ENCODE data around the gene DESI1. TPM values are rescaled to one million over a fixed set of nuclear protein-coding genes. Genes with fewer than 3 reads are reported as not detected.
A peak's percentile ranks its signal among the peaks of the same experiment; 100 is the strongest.
"Not testable (repeated sequence)": the region's sequence is repeated elsewhere in the genome, so short reads cannot be mapped to it uniquely, and the experiment has no call there.

Gene DESI1
- total RNA-seq, 8 experiments from 2014 or later, result 25.7 to 60.9 (median 34.1) TPM

DNA sequence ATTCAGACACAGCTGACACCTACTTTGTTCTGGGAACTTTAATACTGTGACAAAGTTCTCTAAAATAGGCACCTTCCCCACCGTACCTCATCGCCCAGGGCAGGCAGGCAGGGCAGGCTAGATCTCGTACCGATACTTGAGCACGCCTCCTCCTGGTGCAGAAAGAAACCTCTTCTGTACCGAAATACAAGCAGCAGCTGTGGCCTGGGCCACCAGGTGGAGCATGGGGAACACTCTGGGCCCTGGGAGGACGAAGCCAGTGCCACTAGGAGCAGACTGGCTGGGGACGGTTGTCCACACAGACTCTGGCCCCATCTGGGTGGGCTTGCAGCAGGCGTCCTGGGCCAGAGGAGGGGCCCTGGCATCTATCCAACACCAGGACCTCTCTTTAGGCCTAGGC is 44.0 kb downstream of the DESI1 start:
- peak; percentile 39 to 92 (median 53) for ATAC-seq (replicated peaks in 6 of 8)
- H3K27ac ChIP-seq, result peak overlapping the region in 1 of 2 donors; percentile 41
- H3K4me3 ChIP-seq, result no peak overlapping the region
- in situ Hi-C loops (cut with MboI; ENCODE audit: low pct_unique_long_range_greater_than_20kb in 2 of 9, low sequenced_read_pairs in 9 of 9, unreplicated experiment in 9 of 9), result no loop called here
- no peaks in the 10 kb centered on the region for H3K4me1 ChIP-seq (replicated peaks in 1 of 2)
- 54 to 100% (median 75%) methylated on average over 1 to 5 of the region's 9 CpGs; no CpG with 5 or more reads in 4 of the 10 experiments for WGBS, 10 experiments

GRCh38 chr22:41575533-41575932 is 45.3 kb downstream of the DESI1 start:
- Histone ChIP-seq H3K4me3 (no peak overlapping the region), H3K27ac (no peak overlapping the region), H3K4me1 (replicated peaks in 1 of 2) (no peaks in the 10 kb centered on the region)
- in situ Hi-C loops (cut with MboI; ENCODE audit: low pct_unique_long_range_greater_than_20kb in 2 of 9, low sequenced_read_pairs in 9 of 9, unreplicated experiment in 9 of 9), result no loop called here
- peak in 3 of 8 experiments; percentile 8 to 16 (median 10) for ATAC-seq (replicated peaks in 6 of 8)
- 40% methylated on average over 1 of the region's 15 CpGs; no CpG with 5 or more reads in 9 of the 10 experiments for WGBS, 10 experiments

DNA sequence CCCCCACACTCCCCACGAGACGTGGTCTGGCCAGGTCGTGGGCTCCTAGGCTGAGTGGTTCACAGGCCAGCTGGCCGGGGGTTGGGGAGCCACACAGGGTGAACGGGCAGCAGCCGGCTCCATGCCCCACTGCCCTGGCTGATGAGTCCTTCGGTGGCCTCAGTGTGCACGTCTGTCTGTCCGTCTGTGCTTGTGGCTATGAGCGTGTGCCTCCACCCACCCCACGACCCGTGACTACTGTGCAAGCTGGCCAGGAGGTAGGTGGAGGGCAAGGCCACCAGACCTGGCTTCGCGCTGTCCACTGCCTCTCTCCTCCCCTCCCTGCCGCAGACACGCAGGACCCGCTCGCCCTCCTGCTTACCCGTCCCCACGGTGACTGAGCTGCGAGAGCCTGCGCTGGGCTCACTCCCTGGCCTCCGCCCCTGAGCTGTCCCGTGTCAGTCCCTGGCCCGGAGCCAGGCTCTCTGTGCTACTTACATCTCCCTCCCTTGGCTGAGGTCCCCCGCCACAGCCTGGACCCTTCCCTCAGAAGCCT is 45.9 kb downstream of the DESI1 start:
- ATAC-seq (replicated peaks in 6 of 8), result peak; percentile 32 to 79 (median 46)
- in situ Hi-C loops (cut with MboI; ENCODE audit: low pct_unique_long_range_greater_than_20kb in 2 of 9, low sequenced_read_pairs in 9 of 9, unreplicated experiment in 9 of 9), result no loop called here
- 45 to 69% (median 56%) methylated on average over 4 to 5 of the region's 26 CpGs; no CpG with 5 or more reads in 7 of the 10 experiments for WGBS, 10 experiments
- H3K4me1 ChIP-seq (replicated peaks in 1 of 2), result peaks cover under 1 to 2% of the 10 kb centered on the region in 2 donors
- no peak overlapping the region for H3K4me3 ChIP-seq
- H3K27ac ChIP-seq, result no peak overlapping the region

DNA sequence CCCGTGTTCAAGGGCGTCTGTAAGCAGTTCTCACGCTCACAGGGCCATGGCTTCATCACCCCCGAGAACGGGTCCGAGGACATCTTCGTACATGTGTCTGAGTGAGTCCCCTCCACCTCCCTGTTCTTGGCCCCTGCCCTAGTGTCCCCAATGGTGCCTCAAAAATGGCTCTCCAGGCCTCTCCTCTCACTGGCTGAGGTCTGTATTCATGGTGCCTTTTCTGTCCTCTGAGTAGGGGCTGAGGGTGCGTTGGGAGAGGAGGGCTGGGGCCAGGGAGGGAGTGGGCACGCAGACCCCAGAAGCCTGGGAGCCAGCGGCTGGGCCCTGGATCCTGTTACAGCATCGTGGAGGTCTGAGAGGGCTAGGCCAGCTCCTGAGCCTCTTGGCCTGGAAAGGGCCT is 47.2 kb downstream of the DESI1 start:
- no peak for ATAC-seq (replicated peaks in 6 of 8)
- 60 to 100% (median 96%) methylated on average over 1 to 5 of the region's 11 CpGs; no CpG with 5 or more reads in 7 of the 10 experiments for WGBS, 10 experiments
- no peak overlapping the region for H3K4me3 ChIP-seq
- no peak overlapping the region for H3K27ac ChIP-seq
- in situ Hi-C loops (cut with MboI; ENCODE audit: low pct_unique_long_range_greater_than_20kb in 2 of 9, low sequenced_read_pairs in 9 of 9, unreplicated experiment in 9 of 9), result no loop called here
- peaks cover 13 to 14% of the 10 kb centered on the region in 2 donors for H3K4me1 ChIP-seq (replicated peaks in 1 of 2)

- ATAC-seq (replicated peaks in 6 of 8); H3K4me3 ChIP-seq; in situ Hi-C loops (cut with MboI; ENCODE audit: low pct_unique_long_range_greater_than_20kb in 2 of 9, low sequenced_read_pairs in 9 of 9, unreplicated experiment in 9 of 9); H3K27ac ChIP-seq: not testable (repeated sequence)
- peaks cover 16 to 19% of the 10 kb centered on the region in 2 donors for H3K4me1 ChIP-seq (replicated peaks in 1 of 2)
- WGBS, 10 experiments, result 100% methylated on average over 1 of the region's 3 CpGs; no CpG with 5 or more reads in 9 of the 10 experiments
These were observed 48.5 kb downstream of the DESI1 start for GRCh38 chr22:41572305-41572704.

GRCh38 chr22:41571786-41572185 is 49.1 kb downstream of the DESI1 start:
- Histone ChIP-seq H3K4me3 (no peak overlapping the region), H3K4me1 (replicated peaks in 1 of 2) (peaks cover 16 to 19% of the 10 kb centered on the region in 2 donors), H3K27ac (no peak overlapping the region)
- no peak for ATAC-seq (replicated peaks in 6 of 8)
- 100% methylated on average over 1 to 2 of the region's 14 CpGs; no CpG with 5 or more reads in 8 of the 10 experiments for WGBS, 10 experiments
- in situ Hi-C loops (cut with MboI; ENCODE audit: low pct_unique_long_range_greater_than_20kb in 2 of 9, low sequenced_read_pairs in 9 of 9, unreplicated experiment in 9 of 9), result no loop called here

- H3K4me3 ChIP-seq, result no peak overlapping the region
- no peak for ATAC-seq (replicated peaks in 6 of 8)
- H3K4me1 ChIP-seq (replicated peaks in 1 of 2), result peaks cover 16 to 26% of the 10 kb centered on the region in 2 donors
- WGBS, 10 experiments, result 76% methylated on average over 2 of the region's 3 CpGs; no CpG with 5 or more reads in 9 of the 10 experiments
- H3K27ac ChIP-seq, result peak overlapping the region in 1 of 2 donors; percentile 25
- in situ Hi-C loops (cut with MboI; ENCODE audit: low pct_unique_long_range_greater_than_20kb in 2 of 9, low sequenced_read_pairs in 9 of 9, unreplicated experiment in 9 of 9), result no loop called here
These were observed 50.6 kb downstream of the DESI1 start for GRCh38 chr22:41570221-41570620.

- 9 to 70% (median 60%) methylated on average over 1 to 4 of the region's 7 CpGs; no CpG with 5 or more reads in 5 of the 10 experiments for WGBS, 10 experiments
- in situ Hi-C loops (cut with MboI; ENCODE audit: low pct_unique_long_range_greater_than_20kb in 2 of 9, low sequenced_read_pairs in 9 of 9, unreplicated experiment in 9 of 9), result no loop called here
- Histone ChIP-seq H3K27ac (peak overlapping the region; percentile 58 to 66), H3K4me3 (no peak overlapping the region), H3K4me1 (replicated peaks in 1 of 2) (peaks cover 16 to 26% of the 10 kb centered on the region in 2 donors)
- ATAC-seq (replicated peaks in 6 of 8), result peak in 5 of 8 experiments; percentile 77 to 93 (median 87)
These were observed 52.0 kb downstream of the DESI1 start for GRCh38 chr22:41568811-41569210.

- H3K4me3 ChIP-seq, result no peak overlapping the region
- WGBS, 10 experiments, result 20 to 100% (median 90%) methylated on average over 1 to 3 of the region's 3 CpGs; no CpG with 5 or more reads in 5 of the 10 experiments
- H3K4me1 ChIP-seq (replicated peaks in 1 of 2), result peaks cover 25 to 35% of the 10 kb centered on the region in 2 donors
- no peak for ATAC-seq (replicated peaks in 6 of 8)
- in situ Hi-C loops (cut with MboI; ENCODE audit: low pct_unique_long_range_greater_than_20kb in 2 of 9, low sequenced_read_pairs in 9 of 9, unreplicated experiment in 9 of 9), result no loop called here
- no peak overlapping the region for H3K27ac ChIP-seq
These were observed 53.4 kb downstream of the DESI1 start for GRCh38 chr22:41567512-41567768.

GRCh38 chr22:41565403-41566054 is 55.3 kb downstream of the DESI1 start:
- no peak overlapping the region for H3K27ac ChIP-seq
- in situ Hi-C loops (cut with MboI; ENCODE audit: low pct_unique_long_range_greater_than_20kb in 2 of 9, low sequenced_read_pairs in 9 of 9, unreplicated experiment in 9 of 9), result no loop called here
- ATAC-seq (replicated peaks in 6 of 8), result peak in 4 of 8 experiments; percentile 3 to 87 (median 62)

DNA sequence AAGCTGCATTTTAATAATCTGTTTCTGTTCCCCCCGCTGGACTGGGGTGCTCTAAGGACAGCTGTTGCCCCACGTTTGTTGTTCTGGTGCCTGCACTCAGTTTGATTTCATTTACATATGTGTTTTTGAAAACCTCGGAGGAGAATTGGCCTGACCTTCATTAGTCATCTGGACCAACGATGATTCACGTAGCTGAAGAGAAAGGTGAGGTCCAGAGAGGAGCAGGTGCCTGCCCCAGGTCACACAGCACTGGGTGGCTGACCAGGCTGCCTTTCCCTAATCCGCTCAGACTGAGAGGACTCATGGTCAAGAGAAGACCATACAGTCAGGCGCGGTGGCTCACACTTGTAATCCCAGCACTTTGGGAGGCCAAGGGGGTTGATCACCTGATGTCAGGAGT is 56.3 kb downstream of the DESI1 start:
- no peak for ATAC-seq (replicated peaks in 6 of 8)
- Histone ChIP-seq H3K4me1 (replicated peaks in 1 of 2) (peaks cover 38 to 58% of the 10 kb centered on the region in 2 donors), H3K4me3 (no peak overlapping the region), H3K27ac (no peak overlapping the region)
- WGBS, 10 experiments, result 82 to 97% (median 91%) methylated on average over 2 to 7 of the region's 8 CpGs; no CpG with 5 or more reads in 4 of the 10 experiments
- in situ Hi-C loops (cut with MboI; ENCODE audit: low pct_unique_long_range_greater_than_20kb in 2 of 9, low sequenced_read_pairs in 9 of 9, unreplicated experiment in 9 of 9), result no loop called here

More at GRCh38 chr22:41565403-41566054, 55.3 kb downstream of the DESI1 start:
- peaks cover 34 to 54% of the 10 kb centered on the region in 2 donors for H3K4me1 ChIP-seq (replicated peaks in 1 of 2)
- no peak overlapping the region for H3K4me3 ChIP-seq
- 20 to 100% (median 79%) methylated on average over 1 to 3 of the region's 8 CpGs; no CpG with 5 or more reads in 1 of the 10 experiments for WGBS, 10 experiments

DNA sequence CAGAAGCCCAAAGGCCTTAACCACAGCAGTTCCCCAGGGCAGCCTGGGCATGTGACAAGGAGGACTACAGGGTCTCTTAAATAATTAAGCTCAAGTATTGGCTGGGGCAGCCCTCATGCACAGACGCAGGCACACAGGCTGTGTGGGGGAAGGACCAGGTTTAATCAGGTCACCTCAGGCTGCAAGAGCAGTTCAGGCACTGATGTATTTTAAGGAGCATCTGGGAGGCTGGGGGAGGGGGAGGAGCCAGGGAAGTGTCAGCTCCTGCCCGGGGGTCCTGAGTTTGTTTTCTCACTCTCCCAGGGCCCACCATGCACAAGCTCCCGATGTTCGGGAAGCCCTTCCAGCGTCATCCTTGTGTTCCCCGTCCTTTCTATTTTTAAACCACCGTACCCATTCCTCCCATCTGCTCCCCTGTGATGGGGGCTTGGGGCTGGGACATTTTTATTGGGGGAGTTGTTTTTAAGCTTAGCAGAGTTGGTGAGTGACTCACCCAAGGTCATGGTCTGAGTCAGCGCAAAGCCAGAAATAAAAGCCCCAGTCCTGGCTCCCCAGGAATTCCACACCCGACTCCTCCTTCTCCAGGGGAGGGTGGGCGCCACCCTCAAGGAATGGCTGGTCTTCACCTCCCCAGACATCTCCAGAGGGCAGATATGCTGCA is 57.7 kb downstream of the DESI1 start:
- peaks cover 27 to 49% of the 10 kb centered on the region in 2 donors for H3K4me1 ChIP-seq (replicated peaks in 1 of 2)
- no peak overlapping the region for H3K4me3 ChIP-seq
- no peak overlapping the region for H3K27ac ChIP-seq
- in situ Hi-C loops (cut with MboI; ENCODE audit: low pct_unique_long_range_greater_than_20kb in 2 of 9, low sequenced_read_pairs in 9 of 9, unreplicated experiment in 9 of 9), result no loop called here
- WGBS, 10 experiments, result 40 to 64% (median 40%) methylated on average over 1 to 4 of the region's 10 CpGs; no CpG with 5 or more reads in 7 of the 10 experiments
- peak in 2 of 8 experiments; percentile 37 to 48 for ATAC-seq (replicated peaks in 6 of 8)

GRCh38 chr22:41562461-41562860 is 58.4 kb downstream of the DESI1 start:
- in situ Hi-C loops (cut with MboI; ENCODE audit: low pct_unique_long_range_greater_than_20kb in 2 of 9, low sequenced_read_pairs in 9 of 9, unreplicated experiment in 9 of 9), result no loop called here
- WGBS, 10 experiments, result no CpG with 5 or more reads among the region's 4 CpGs
- H3K27ac ChIP-seq, result no peak overlapping the region

More at GRCh38 chr22:41562461-41562860, 58.4 kb downstream of the DESI1 start:
- Histone ChIP-seq H3K4me3 (no peak overlapping the region), H3K4me1 (replicated peaks in 1 of 2) (peaks cover 33 to 56% of the 10 kb centered on the region in 2 donors)
- ATAC-seq (replicated peaks in 6 of 8), result no peak
